GM23338 (cell line): ENCODE results near the gene PHLPP2. TPM values are rescaled to one million over a fixed set of nuclear protein-coding genes. Genes with fewer than 3 reads are reported as not detected.
A peak's percentile ranks its signal among the peaks of the same experiment; 100 is the strongest.

Experiments
- ATAC-seq: fragments of 200-7000 bp; cut with Tn5 transposase; 3 replicates; pipeline ENCODE4 v1.9.1; 2020
- DNase-seq: peaks from one replicate; pipeline ENCODE4 v3.0.0-alpha.2; 2015; ENCODE audit warnings: low spot score
- H2AFZ ChIP-seq: fragments of 200-600 bp; sonication (generic); 2 replicates; pipeline ENCODE4 v1.8.0; 2016; ENCODE audit warnings: antibody characterized with exemption, mild to moderate bottlenecking, moderate library complexity
- H3F3A ChIP-seq: fragments of 200-600 bp; sonication (generic); replicated peaks from 2 replicates; pipeline ENCODE4 v1.8.0; 2017; ENCODE audit warnings: antibody characterized with exemption, mixed run types, low read depth
- H3K27ac ChIP-seq: fragments of 200-600 bp; sonication (generic); 2 replicates; pipeline ENCODE4 v1.6.1; 2016; ENCODE audit warnings: low read depth
- H3K27me3 ChIP-seq: fragments of 200-600 bp; sonication (generic); 2 replicates; pipeline ENCODE4 v1.8.0; 2016; ENCODE audit warnings: mild to moderate bottlenecking, mixed run types, moderate library complexity; ENCODE audit not compliant: insufficient read depth
- H3K36me3 ChIP-seq: fragments of 200-600 bp; sonication (generic); 2 replicates; pipeline ENCODE4 v1.8.0; 2016; ENCODE audit warnings: mild to moderate bottlenecking; ENCODE audit not compliant: insufficient read depth
- H3K4me1 ChIP-seq: fragments of 200-600 bp; sonication (generic); 2 replicates; pipeline ENCODE4 v1.8.0; 2016; ENCODE audit warnings: mild to moderate bottlenecking, moderate library complexity; ENCODE audit not compliant: insufficient read depth
- H3K4me2 ChIP-seq: fragments of 200-600 bp; sonication (generic); 2 replicates; pipeline ENCODE4 v1.7.1; 2017; ENCODE audit warnings: mixed run types
- H3K4me3 ChIP-seq: fragments of 200-600 bp; sonication (generic); 2 replicates; pipeline ENCODE4 v1.6.1; 2016; ENCODE audit warnings: mixed run types
- H3K79me2 ChIP-seq: fragments of 200-600 bp; sonication (generic); replicated peaks from 2 replicates; pipeline ENCODE4 v1.8.0; 2017; ENCODE audit warnings: mild to moderate bottlenecking; ENCODE audit not compliant: insufficient read depth
- H3K9me2 ChIP-seq: fragments of 200-600 bp; sonication (generic); 2 replicates; pipeline ENCODE4 v1.8.0; 2017; ENCODE audit not compliant: insufficient read depth
- H4K20me1 ChIP-seq: fragments of 200-600 bp; sonication (generic); replicated peaks from 2 replicates; pipeline ENCODE4 v1.8.0; 2017; ENCODE audit warnings: mild to moderate bottlenecking; ENCODE audit not compliant: insufficient read depth
- H3K27ac Mint-ChIP-seq: 2 replicates; pipeline ENCODE4 v1.8.0; 2020; ENCODE audit warnings: inconsistent platforms, mild to moderate bottlenecking, moderate library complexity, mixed read lengths
- H3K27me3 Mint-ChIP-seq: 3 replicates; pipeline ENCODE4 v1.8.0; 2022; ENCODE audit warnings: low read depth, mild to moderate bottlenecking, moderate library complexity, mixed read lengths, inconsistent platforms; ENCODE audit not compliant: insufficient read depth, poor library complexity
- H3K36me3 Mint-ChIP-seq: 3 replicates; pipeline ENCODE4 v1.8.0; 2021; ENCODE audit warnings: low read depth, mild to moderate bottlenecking, inconsistent platforms, moderate library complexity, mixed read lengths
- H3K4me1 Mint-ChIP-seq: 3 replicates; pipeline ENCODE4 v1.8.0; 2020; ENCODE audit warnings: mild to moderate bottlenecking, inconsistent platforms, mixed read lengths
- H3K4me3 Mint-ChIP-seq: 3 replicates; pipeline ENCODE4 v1.8.0; 2021; ENCODE audit warnings: moderate library complexity, mild to moderate bottlenecking, inconsistent platforms, mixed read lengths
- H3K9me3 Mint-ChIP-seq: 3 replicates; pipeline ENCODE4 v1.8.0; 2020; ENCODE audit warnings: moderate library complexity, mild to moderate bottlenecking, inconsistent platforms, mixed read lengths
- CREB1 ChIP-seq: fragments of 250-450 bp; sonication (Bioruptor Pico); IDR thresholded peaks from 2 replicates; pipeline ENCODE4 v1.5.0; 2020; ENCODE audit warnings: low read depth, mild to moderate bottlenecking, moderate library complexity
- EZH2 ChIP-seq: fragments of 200-600 bp; sonication (generic); IDR thresholded peaks from one replicate; pipeline ENCODE4 v1.8.0; 2017; ENCODE audit warnings: antibody characterized with exemption, mild to moderate bottlenecking, low read depth; ENCODE audit not compliant: unreplicated experiment
- EZH2phosphoT487 ChIP-seq: fragments of 200-600 bp; sonication (generic); IDR thresholded peaks from one replicate; pipeline ENCODE4 v1.8.1; 2018; ENCODE audit warnings: antibody characterized with exemption; ENCODE audit not compliant: unreplicated experiment
- JUNB ChIP-seq: IDR thresholded peaks from one replicate; pipeline ENCODE4 v1.6.1; 2016; ENCODE audit warnings: antibody characterized with exemption; ENCODE audit not compliant: unreplicated experiment
- NANOG ChIP-seq: IDR thresholded peaks from 2 replicates; pipeline ENCODE4 v1.6.1; 2016; ENCODE audit warnings: antibody characterized with exemption, borderline replicate concordance
- POLR2AphosphoS5 ChIP-seq: IDR thresholded peaks from 2 replicates; pipeline ENCODE4 v1.6.1; 2016; ENCODE audit warnings: antibody characterized with exemption, low read depth
- STAT1 ChIP-seq: IDR thresholded peaks from one replicate; pipeline ENCODE4 v1.6.1; 2016; ENCODE audit warnings: antibody characterized with exemption; ENCODE audit not compliant: unreplicated experiment
- ZNF114 ChIP-seq: fragments of 250-450 bp; sonication (Bioruptor Pico); IDR thresholded peaks from 2 replicates; pipeline ENCODE4 v1.5.0; 2020; ENCODE audit warnings: mild to moderate bottlenecking, moderate library complexity
- ZNF331 ChIP-seq: fragments of 250-450 bp; sonication (Bioruptor Pico); IDR thresholded peaks from 2 replicates; pipeline ENCODE4 v1.5.0; 2020; ENCODE audit warnings: low read depth, mild to moderate bottlenecking, moderate library complexity
- ZNF462 ChIP-seq: fragments of 250-450 bp; sonication (Bioruptor Pico); IDR thresholded peaks from 2 replicates; pipeline ENCODE4 v1.5.0; 2020; ENCODE audit warnings: mild to moderate bottlenecking, moderate library complexity
- polyA plus RNA-seq: library from polyadenylated mRNA; unstranded; fragments of >200 nt; fragmentation: Nextera tagmentation; extraction: Ambion mirVana; gene quantifications from 2 replicates; pipeline ENCODE4 v1.2.1, GENCODE V29; 2016
- total RNA-seq: library from RNA; depleted of rRNA; stranded (reverse); fragments of >200 nt; shearing (Covaris generic); gene quantifications from 2 replicates; pipeline ENCODE4 v1.2.3, GENCODE V29; 2014
- TF ChIP-seq, protein P1 (sequence below): IDR thresholded peaks from 2 replicates; pipeline ENCODE4 v1.6.1; 2016; ENCODE audit warnings: antibody characterized with exemption
- TF ChIP-seq, protein P2 (sequence below), 2 experiments: fragments of 200-600 bp in 1 of 2; sonication (generic) in 1 of 2; conservative IDR thresholded peaks; 2 replicates each; pipeline versions ENCODE4 v1.5.1 to v1.6.1; 2016 to 2017; ENCODE audit warnings: antibody characterized with exemption in 2 of 2, low read depth in 2 of 2, mild to moderate bottlenecking in 2 of 2, moderate library complexity in 1 of 2
- TF ChIP-seq, protein P3 (sequence below): IDR thresholded peaks from one replicate; pipeline ENCODE4 v1.6.1; 2018; ENCODE audit warnings: antibody characterized with exemption; ENCODE audit not compliant: unreplicated experiment

PHLPP2 gene
- total and polyA plus RNA-seq, 2 experiments from 2014 or later = 4.2 to 20.5 TPM

GRCh38 chr16:71721066-71721740 is 3.3 kb downstream of the PHLPP2 start:
- Mint-ChIP-seq H3K27ac (no peak overlapping the region), H3K4me3 (peak overlapping the region; percentile 94; the same call in 2 of the 3 replicates)

More at GRCh38 chr16:71721066-71721740, 3.3 kb downstream of the PHLPP2 start:
- H3K79me2 ChIP-seq = peaks cover 62% of the 10 kb centered on the region
- no peaks in the 10 kb centered on the region for H3K9me3 Mint-ChIP-seq
- DNase-seq (no peak), ATAC-seq (no peak)
- no peaks in the 10 kb centered on the region for H3K9me2 ChIP-seq
- H3K4me1 Mint-ChIP-seq = peaks cover 18% of the 10 kb centered on the region
- TF ChIP-seq STAT1 (no peak), ZNF114 (CRISPR knock-in tag) (no peak), EZH2 (no peak), CREB1 (CRISPR knock-in tag) (no peak), EZH2phosphoT487 (no peak), ZNF331 (CRISPR knock-in tag) (no peak), POLR2AphosphoS5 (no peak), ZNF462 (CRISPR knock-in tag) (no peak), JUNB (no peak), NANOG (no peak)
- TF ChIP-seq, protein P1, sequence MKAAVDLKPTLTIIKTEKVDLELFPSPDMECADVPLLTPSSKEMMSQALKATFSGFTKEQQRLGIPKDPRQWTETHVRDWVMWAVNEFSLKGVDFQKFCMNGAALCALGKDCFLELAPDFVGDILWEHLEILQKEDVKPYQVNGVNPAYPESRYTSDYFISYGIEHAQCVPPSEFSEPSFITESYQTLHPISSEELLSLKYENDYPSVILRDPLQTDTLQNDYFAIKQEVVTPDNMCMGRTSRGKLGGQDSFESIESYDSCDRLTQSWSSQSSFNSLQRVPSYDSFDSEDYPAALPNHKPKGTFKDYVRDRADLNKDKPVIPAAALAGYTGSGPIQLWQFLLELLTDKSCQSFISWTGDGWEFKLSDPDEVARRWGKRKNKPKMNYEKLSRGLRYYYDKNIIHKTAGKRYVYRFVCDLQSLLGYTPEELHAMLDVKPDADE = no peak
- TF ChIP-seq, protein P2, sequence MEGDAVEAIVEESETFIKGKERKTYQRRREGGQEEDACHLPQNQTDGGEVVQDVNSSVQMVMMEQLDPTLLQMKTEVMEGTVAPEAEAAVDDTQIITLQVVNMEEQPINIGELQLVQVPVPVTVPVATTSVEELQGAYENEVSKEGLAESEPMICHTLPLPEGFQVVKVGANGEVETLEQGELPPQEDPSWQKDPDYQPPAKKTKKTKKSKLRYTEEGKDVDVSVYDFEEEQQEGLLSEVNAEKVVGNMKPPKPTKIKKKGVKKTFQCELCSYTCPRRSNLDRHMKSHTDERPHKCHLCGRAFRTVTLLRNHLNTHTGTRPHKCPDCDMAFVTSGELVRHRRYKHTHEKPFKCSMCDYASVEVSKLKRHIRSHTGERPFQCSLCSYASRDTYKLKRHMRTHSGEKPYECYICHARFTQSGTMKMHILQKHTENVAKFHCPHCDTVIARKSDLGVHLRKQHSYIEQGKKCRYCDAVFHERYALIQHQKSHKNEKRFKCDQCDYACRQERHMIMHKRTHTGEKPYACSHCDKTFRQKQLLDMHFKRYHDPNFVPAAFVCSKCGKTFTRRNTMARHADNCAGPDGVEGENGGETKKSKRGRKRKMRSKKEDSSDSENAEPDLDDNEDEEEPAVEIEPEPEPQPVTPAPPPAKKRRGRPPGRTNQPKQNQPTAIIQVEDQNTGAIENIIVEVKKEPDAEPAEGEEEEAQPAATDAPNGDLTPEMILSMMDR (conservative IDR thresholded peaks at IDR 0.05; ENCODE audit: low read depth in 2 of 2) = no peak
- TF ChIP-seq, protein P3, sequence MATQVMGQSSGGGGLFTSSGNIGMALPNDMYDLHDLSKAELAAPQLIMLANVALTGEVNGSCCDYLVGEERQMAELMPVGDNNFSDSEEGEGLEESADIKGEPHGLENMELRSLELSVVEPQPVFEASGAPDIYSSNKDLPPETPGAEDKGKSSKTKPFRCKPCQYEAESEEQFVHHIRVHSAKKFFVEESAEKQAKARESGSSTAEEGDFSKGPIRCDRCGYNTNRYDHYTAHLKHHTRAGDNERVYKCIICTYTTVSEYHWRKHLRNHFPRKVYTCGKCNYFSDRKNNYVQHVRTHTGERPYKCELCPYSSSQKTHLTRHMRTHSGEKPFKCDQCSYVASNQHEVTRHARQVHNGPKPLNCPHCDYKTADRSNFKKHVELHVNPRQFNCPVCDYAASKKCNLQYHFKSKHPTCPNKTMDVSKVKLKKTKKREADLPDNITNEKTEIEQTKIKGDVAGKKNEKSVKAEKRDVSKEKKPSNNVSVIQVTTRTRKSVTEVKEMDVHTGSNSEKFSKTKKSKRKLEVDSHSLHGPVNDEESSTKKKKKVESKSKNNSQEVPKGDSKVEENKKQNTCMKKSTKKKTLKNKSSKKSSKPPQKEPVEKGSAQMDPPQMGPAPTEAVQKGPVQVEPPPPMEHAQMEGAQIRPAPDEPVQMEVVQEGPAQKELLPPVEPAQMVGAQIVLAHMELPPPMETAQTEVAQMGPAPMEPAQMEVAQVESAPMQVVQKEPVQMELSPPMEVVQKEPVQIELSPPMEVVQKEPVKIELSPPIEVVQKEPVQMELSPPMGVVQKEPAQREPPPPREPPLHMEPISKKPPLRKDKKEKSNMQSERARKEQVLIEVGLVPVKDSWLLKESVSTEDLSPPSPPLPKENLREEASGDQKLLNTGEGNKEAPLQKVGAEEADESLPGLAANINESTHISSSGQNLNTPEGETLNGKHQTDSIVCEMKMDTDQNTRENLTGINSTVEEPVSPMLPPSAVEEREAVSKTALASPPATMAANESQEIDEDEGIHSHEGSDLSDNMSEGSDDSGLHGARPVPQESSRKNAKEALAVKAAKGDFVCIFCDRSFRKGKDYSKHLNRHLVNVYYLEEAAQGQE = no peak
- H3K4me2 ChIP-seq = peak overlapping the region; percentile 75
- H3K27ac ChIP-seq = no peak overlapping the region
- peaks cover 15% of the 10 kb centered on the region for H3K27me3 ChIP-seq
- H3K4me3 ChIP-seq = no peak overlapping the region
- no peaks in the 10 kb centered on the region for H3K36me3 ChIP-seq
- H3K4me1 ChIP-seq = peaks cover 27% of the 10 kb centered on the region
- H2AFZ ChIP-seq = no peak overlapping the region
- peaks cover 4% of the 10 kb centered on the region; the same call in 2 of the 3 replicates for H3K36me3 Mint-ChIP-seq
- H3K27me3 Mint-ChIP-seq = peaks cover 6% of the 10 kb centered on the region
- H4K20me1 ChIP-seq = peaks cover 9% of the 10 kb centered on the region
- peaks cover 7% of the 10 kb centered on the region for H3F3A ChIP-seq
